HFFc6 (cell line): Measurements from ENCODE around the gene SOX15. TPM values are rescaled to one million over a fixed set of nuclear protein-coding genes. Genes with fewer than 3 reads are reported as not detected.

ENCODE experiments used
- DNase-seq: peaks from one replicate; pipeline ENCODE4 v3.0.0-alpha.2; 2018
- H3K27ac Mint-ChIP-seq: 2 replicates; pipeline ENCODE4 v1.8.0; 2020; ENCODE audit warnings: mild to moderate bottlenecking, mixed read lengths
- H3K27me3 Mint-ChIP-seq: 2 replicates; pipeline ENCODE4 v1.8.0; 2021; ENCODE audit warnings: mild to moderate bottlenecking, moderate library complexity, mixed read lengths; ENCODE audit not compliant: insufficient read depth
- H3K36me3 Mint-ChIP-seq: 2 replicates; pipeline ENCODE4 v1.8.0; 2021; ENCODE audit warnings: low read depth, mixed read lengths
- H3K4me1 Mint-ChIP-seq: 2 replicates; pipeline ENCODE4 v1.8.0; 2020; ENCODE audit warnings: low read depth, mixed read lengths
- H3K4me3 Mint-ChIP-seq: 2 replicates; pipeline ENCODE4 v1.8.0; 2020; ENCODE audit warnings: mild to moderate bottlenecking, moderate library complexity, mixed read lengths
- H3K9me3 Mint-ChIP-seq: 2 replicates; pipeline ENCODE4 v1.8.0; 2020; ENCODE audit warnings: mild to moderate bottlenecking, mixed read lengths
- total RNA-seq, 6 experiments: library from RNA; stranded (reverse); fragmentation: NEBNext Ultra II Directional; extraction: Animal tissue kit (Norgen Biotek cat#: 25700); gene quantifications; 2 replicates in 1 of 6; 3 replicates in 5 of 6; pipeline ENCODE4 v1.2.3, GENCODE V29; 2021
- TF ChIP-seq, protein P1 (sequence below): fragments of 200-600 bp; sonication (generic); IDR thresholded peaks from 2 replicates; pipeline ENCODE4 v1.5.0; 2021; ENCODE audit warnings: antibody characterized with exemption, mild to moderate bottlenecking

The SOX15 gene
- total RNA-seq, 6 experiments from 2014 or later, result 0.62 to 1.0 (median 0.81) TPM

DNA sequence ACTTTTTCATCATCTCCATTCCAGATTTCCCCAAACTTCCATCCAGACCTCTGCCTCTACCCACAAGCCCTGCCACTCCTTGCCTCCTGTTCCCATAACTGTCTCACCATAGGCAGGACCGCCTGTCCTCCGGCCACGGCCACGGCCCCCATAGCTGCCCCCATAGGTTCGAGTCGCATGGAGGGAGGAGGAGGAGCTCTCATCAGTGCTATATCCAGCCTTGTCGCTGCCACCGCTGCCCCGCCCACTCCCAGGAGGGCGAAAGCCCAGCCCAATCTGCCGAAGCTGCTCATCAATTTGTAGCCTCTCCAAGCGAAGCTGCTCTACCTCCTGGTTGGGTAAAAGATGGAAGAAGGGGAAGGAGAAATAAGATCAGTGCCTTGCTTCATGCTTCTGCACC is 3.4 kb upstream of the SOX15 start:
- Mint-ChIP-seq H3K36me3 (peaks cover 28% of the 10 kb centered on the region), H3K27me3 (peaks cover 2% of the 10 kb centered on the region; the same call in 1 of the 2 replicates), H3K9me3 (no peaks in the 10 kb centered on the region), H3K4me3 (no peak overlapping the region), H3K27ac (peak overlapping the region; percentile 44), H3K4me1 (peaks cover 37% of the 10 kb centered on the region)
- no peak for DNase-seq
- TF ChIP-seq, protein P1, sequence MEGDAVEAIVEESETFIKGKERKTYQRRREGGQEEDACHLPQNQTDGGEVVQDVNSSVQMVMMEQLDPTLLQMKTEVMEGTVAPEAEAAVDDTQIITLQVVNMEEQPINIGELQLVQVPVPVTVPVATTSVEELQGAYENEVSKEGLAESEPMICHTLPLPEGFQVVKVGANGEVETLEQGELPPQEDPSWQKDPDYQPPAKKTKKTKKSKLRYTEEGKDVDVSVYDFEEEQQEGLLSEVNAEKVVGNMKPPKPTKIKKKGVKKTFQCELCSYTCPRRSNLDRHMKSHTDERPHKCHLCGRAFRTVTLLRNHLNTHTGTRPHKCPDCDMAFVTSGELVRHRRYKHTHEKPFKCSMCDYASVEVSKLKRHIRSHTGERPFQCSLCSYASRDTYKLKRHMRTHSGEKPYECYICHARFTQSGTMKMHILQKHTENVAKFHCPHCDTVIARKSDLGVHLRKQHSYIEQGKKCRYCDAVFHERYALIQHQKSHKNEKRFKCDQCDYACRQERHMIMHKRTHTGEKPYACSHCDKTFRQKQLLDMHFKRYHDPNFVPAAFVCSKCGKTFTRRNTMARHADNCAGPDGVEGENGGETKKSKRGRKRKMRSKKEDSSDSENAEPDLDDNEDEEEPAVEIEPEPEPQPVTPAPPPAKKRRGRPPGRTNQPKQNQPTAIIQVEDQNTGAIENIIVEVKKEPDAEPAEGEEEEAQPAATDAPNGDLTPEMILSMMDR, result no peak

DNA sequence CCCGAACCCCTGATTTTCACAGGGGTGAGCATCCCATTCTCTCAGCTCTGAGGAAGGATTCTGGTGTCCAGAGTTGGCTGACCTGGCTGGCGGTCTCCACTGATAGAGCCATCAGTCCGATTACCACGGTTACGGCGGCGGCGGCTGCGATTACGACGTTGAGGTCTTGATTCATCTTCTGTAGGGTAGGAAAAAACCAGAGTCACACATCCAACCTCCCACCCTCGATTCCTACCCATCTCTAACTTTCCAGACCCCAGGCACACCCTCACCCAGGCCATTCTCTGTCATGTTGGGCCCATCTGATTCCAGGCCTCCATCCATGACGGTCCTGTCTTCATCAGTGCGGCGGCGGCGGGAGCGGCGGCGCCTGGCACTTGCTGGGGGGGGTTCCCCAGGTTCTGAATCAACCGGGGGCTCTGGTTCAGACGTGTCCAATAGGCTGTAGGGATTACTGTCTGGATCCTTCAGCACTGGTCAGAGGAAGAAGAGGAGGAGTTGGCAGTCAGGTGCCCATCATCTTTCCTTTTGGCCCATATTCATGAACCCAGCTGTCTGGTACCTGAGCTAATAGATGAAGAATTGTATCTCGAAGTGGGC is 2.6 kb upstream of the SOX15 start:
- H3K4me3 Mint-ChIP-seq, result no peak overlapping the region
- no peak for DNase-seq
- peaks cover 45% of the 10 kb centered on the region for H3K4me1 Mint-ChIP-seq
- TF ChIP-seq, protein P1, result no peak
- peaks cover 27% of the 10 kb centered on the region for H3K36me3 Mint-ChIP-seq
- peak overlapping the region; percentile 92 for H3K27ac Mint-ChIP-seq
- H3K9me3 Mint-ChIP-seq, result no peaks in the 10 kb centered on the region
- peaks cover 5% of the 10 kb centered on the region for H3K27me3 Mint-ChIP-seq

DNA sequence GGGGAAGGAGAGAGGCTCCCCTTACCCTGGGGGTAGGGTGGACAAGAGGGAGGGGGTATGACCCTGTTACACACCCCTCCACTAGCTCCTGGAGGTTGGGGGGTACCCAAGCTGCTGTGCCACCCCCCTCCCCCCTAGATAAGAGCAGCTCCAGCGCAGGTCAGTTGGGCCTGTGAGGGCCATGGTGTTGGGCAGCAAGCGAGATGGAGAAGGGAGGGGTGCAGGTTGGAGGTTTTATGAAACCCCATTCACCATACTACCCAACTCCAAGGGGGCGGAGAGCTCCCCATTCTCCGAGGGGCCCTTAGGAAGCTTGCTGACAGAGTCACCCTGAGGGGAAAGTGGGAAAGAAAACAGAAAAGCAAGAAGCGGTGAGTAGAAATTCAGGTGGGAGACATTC is 1.7 kb upstream of the SOX15 start:
- Mint-ChIP-seq H3K36me3 (peaks cover 30% of the 10 kb centered on the region), H3K4me1 (peaks cover 54% of the 10 kb centered on the region), H3K9me3 (no peaks in the 10 kb centered on the region), H3K27ac (peak overlapping the region; percentile 92), H3K4me3 (no peak overlapping the region; the same call in 1 of the 2 replicates), H3K27me3 (peaks cover 7% of the 10 kb centered on the region)
- TF ChIP-seq, protein P1, result no peak
- no peak for DNase-seq

DNA sequence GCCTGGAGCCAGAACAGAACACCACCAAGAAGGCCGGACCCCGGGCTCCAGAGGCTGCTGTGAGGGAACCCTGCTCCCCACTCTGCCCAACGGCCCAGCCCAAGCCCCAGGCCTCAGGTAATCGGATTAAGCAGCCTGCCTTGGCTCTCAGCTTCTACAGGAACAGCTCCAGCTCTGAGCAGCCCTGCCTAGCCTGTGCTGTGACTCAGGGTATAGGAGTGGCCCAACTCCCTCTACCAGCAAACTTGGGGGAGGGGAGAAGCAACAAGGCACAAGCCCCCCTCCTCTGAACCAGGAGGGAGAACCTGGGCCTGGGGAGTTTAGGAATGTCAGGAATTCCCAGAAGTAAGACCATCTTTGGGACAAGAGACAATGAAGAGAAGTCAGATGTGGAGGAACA is 849 bp upstream of the SOX15 start:
- peak overlapping the region; percentile 75 for H3K4me3 Mint-ChIP-seq
- H3K27me3 Mint-ChIP-seq, result peaks cover 7% of the 10 kb centered on the region
- DNase-seq, result peak; percentile 57
- H3K9me3 Mint-ChIP-seq, result no peaks in the 10 kb centered on the region
- TF ChIP-seq, protein P1, result no peak
- peaks cover 29% of the 10 kb centered on the region for H3K36me3 Mint-ChIP-seq
- peaks cover 63% of the 10 kb centered on the region for H3K4me1 Mint-ChIP-seq
- peak overlapping the region; percentile 92 for H3K27ac Mint-ChIP-seq

DNA sequence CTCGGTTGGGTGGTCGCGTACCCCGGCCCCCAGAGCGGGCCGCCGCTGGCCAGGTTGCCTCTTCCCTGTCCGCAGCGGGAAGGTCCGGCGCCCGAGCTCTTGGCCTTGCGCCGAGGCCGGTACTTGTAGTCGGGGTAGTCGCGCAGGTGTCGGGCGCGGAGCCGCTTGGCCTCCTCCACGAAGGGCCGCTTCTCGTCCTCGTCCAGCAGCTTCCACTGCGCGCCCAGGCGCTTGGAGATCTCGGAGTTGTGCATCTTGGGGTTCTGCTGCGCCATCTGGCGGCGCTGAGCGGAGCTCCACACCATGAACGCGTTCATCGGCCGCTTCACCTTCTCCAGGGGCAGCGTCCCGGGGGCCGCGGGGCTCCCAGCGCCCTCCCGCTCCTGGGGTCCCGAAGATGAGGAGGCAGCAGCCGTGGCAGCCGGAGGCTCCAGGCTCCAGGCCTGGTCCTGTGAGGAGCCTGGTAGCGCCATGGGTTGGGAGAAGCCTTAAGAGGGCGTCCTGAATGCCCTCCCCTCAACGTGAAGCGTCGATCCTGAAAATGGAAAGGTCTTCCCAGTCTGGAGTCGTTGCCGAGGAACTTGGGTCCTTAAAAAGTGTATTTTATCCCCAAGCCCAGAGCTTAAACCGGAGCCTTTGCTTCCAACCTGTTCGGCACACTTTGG is 558 bp downstream of the SOX15 start:
- Mint-ChIP-seq H3K27me3 (peaks cover 7% of the 10 kb centered on the region), H3K27ac (peak overlapping the region; percentile 94), H3K36me3 (peaks cover 27% of the 10 kb centered on the region), H3K9me3 (no peaks in the 10 kb centered on the region), H3K4me1 (peaks cover 72% of the 10 kb centered on the region), H3K4me3 (peak overlapping the region; percentile 60)
- TF ChIP-seq, protein P1, result peak; percentile 95
- peak; percentile 78 for DNase-seq
